ENCODE data around the gene GRHL3.

DNA sequence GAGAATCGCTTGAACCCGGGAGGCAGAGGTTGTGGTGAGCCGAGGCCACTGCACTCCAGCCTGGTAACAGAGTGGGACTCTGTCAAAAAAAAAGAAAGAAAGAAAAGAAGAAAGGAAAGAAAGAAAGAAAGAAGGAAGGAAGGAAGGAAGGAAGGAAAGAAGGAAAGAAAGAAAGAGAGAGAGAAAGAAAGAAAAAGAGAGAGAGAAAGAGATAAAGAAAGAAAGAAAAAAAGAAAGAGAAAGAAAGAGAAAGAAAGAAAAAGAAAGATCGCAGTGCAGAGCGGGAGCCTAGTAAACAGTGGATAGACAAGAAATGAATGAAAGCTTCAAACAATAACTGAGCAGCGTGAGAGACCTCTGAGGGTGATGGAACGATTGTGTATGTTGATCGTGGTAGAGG, 20.6 kb upstream of the GRHL3 start:
- TF ChIP-seq EZH2 (IDR thresholded peaks at IDR 0.05; ENCODE audit: insufficient read depth, poor library complexity, severe bottlenecking) (no peak), EZH2phosphoT487 (IDR thresholded peaks at IDR 0.05; ENCODE audit: insufficient read depth, low read depth) (no peak)
